HepG2 (cell line): ENCODE results near the gene ALDH18A1. TPM values are rescaled to one million over a fixed set of nuclear protein-coding genes. Genes with fewer than 3 reads are reported as not detected.

Experiments
- ATAC-seq: fragments of 200-7000 bp; cut with Tn5 transposase; 3 replicates; pipeline ENCODE4 v1.9.1; 2020; ENCODE audit warnings: mild to moderate bottlenecking, moderate library complexity
- BruUV-seq: library from RNA; stranded (reverse); fragments of 400-500 nt; replicated peaks from 2 replicates; lab custom pipeline; 2021; lab: Mats Ljungman, UMichigan
- CTCF ChIA-PET: fragments of 300-600 bp; formaldehyde crosslinking; extraction: SDS; loops from one replicate; lab custom pipeline; 2021; ENCODE audit warnings: low total read pairs, inconsistent platforms, low intra/inter-chr PET ratio; lab: Yijun Ruan, JAX
- POLR2A ChIA-PET: fragments of 350-600 bp; sonication (Branson Sonifier 250); formaldehyde crosslinking; loops from one replicate; lab custom pipeline; 2020; ENCODE audit warnings: antibody characterized with exemption, inconsistent platforms; lab: Yijun Ruan, JAX
- DNase-seq: peaks from one replicate; pipeline ENCODE4 v3.0.0-alpha.2; 2015; ENCODE audit warnings: low spot score
- FAIRE-seq: peaks from 3 replicates; lab custom pipeline; 2011; peaks lifted over from hg19 to GRCh38; lab: Jason Lieb, UNC
- H2AFZ ChIP-seq: one replicate; pipeline ENCODE4 v1.6.1; 2011; ENCODE audit warnings: low read length, inconsistent platforms
- H3K27ac ChIP-seq: fragments of 300-600 bp; 3 replicates; pipeline ENCODE4 v1.8.0; 2011; ENCODE audit warnings: mixed run types, mild to moderate bottlenecking, mixed read lengths, low read length, inconsistent platforms; ENCODE audit not compliant: insufficient read depth; ENCODE audit errors: extremely low read length
- H3K27me3 ChIP-seq, 2 experiments: fragments of 200-600 bp in 1 of 2; 2 replicates in 1 of 2; 3 replicates in 1 of 2; pipeline versions ENCODE4 v1.6.0 to v1.8.0; 2011; ENCODE audit warnings: low read length in 2 of 2, mild to moderate bottlenecking in 2 of 2, moderate library complexity in 2 of 2, inconsistent platforms in 1 of 2; ENCODE audit not compliant: insufficient read depth in 2 of 2, control insufficient read depth in 1 of 2
- H3K36me3 ChIP-seq, 2 experiments: fragments of 200-600 bp in 1 of 2; replicated peaks in 1 of 2; 2 replicates in 1 of 2; 3 replicates in 1 of 2; pipeline versions ENCODE4 v1.5.1 to v1.8.0; 2011; ENCODE audit warnings: low read length in 2 of 2, inconsistent platforms in 1 of 2; ENCODE audit not compliant: insufficient read depth in 2 of 2, control insufficient read depth in 1 of 2
- H3K4me1 ChIP-seq: 2 replicates; pipeline ENCODE4 v1.5.1; 2012; ENCODE audit warnings: low read length, inconsistent platforms; ENCODE audit not compliant: insufficient read depth
- H3K4me2 ChIP-seq: 2 replicates; pipeline ENCODE4 v1.6.0; 2011; ENCODE audit warnings: low read depth, low read length, inconsistent platforms
- H3K4me3 ChIP-seq, 3 experiments: fragments of 200-600 bp in 1 of 3; sonication (generic), shearing (Covaris generic) in 1 of 3; replicated peaks in 1 of 3; 2 replicates each; pipeline ENCODE4 v1.5.1; 2011 to 2016; ENCODE audit warnings: low read length in 3 of 3, inconsistent platforms in 2 of 3, low read depth in 2 of 3, mild to moderate bottlenecking in 2 of 3, control low read depth in 1 of 3, mixed read lengths in 1 of 3; ENCODE audit not compliant: insufficient read depth in 1 of 3
- H3K79me2 ChIP-seq: one replicate; pipeline ENCODE4 v1.6.1; 2011; ENCODE audit warnings: low read length, inconsistent platforms; ENCODE audit not compliant: insufficient read depth
- H3K9ac ChIP-seq: 2 replicates; pipeline ENCODE4 v1.6.0; 2011; ENCODE audit warnings: mild to moderate bottlenecking, low read depth, low read length, inconsistent platforms; ENCODE audit not compliant: insufficient read depth
- H3K9me3 ChIP-seq: 2 replicates; pipeline ENCODE4 v1.5.1; 2012; ENCODE audit warnings: mild to moderate bottlenecking, low read length
- H4K20me1 ChIP-seq: 2 replicates; pipeline ENCODE4 v1.6.0; 2011; ENCODE audit warnings: inconsistent platforms, mild to moderate bottlenecking, low read length, moderate library complexity; ENCODE audit not compliant: insufficient read depth
- ASH2L ChIP-seq: fragments of 300-600, 200-600 bp; sonication (generic); IDR thresholded peaks from 2 replicates; pipeline ENCODE4 v1.7.0; 2017; ENCODE audit warnings: low read depth, mild to moderate bottlenecking, moderate library complexity, mixed read lengths, low read length; ENCODE audit not compliant: insufficient read length
- CHCHD3 ChIP-seq: sonication (generic); formaldehyde crosslinking; IDR thresholded peaks from 2 replicates; pipeline ENCODE4 v1.8.0; 2022; ENCODE audit warnings: mild to moderate bottlenecking, missing genetic modification reagents, moderate library complexity
- HNRNPH1 ChIP-seq: fragments of 200-400 bp; formaldehyde crosslinking; optimal IDR thresholded peaks from 2 replicates; pipeline ENCODE3; 2017; ENCODE audit warnings: mild to moderate bottlenecking, low read depth, low read length
- MED13 ChIP-seq: sonication (generic); formaldehyde crosslinking; IDR thresholded peaks from 2 replicates; pipeline ENCODE4 v1.5.0; 2020; ENCODE audit warnings: missing genetic modification reagents
- RBAK ChIP-seq: sonication (generic); formaldehyde crosslinking; IDR thresholded peaks from 2 replicates; pipeline ENCODE4 v1.5.1; 2020; ENCODE audit warnings: mild to moderate bottlenecking, missing genetic modification reagents
- ZC3H4 ChIP-seq: sonication (generic); formaldehyde crosslinking; IDR thresholded peaks from 2 replicates; pipeline ENCODE4 v1.4.0; 2020; ENCODE audit warnings: missing genetic modification reagents, borderline replicate concordance
- ZNF552 ChIP-seq: sonication (generic); formaldehyde crosslinking; IDR thresholded peaks from 2 replicates; pipeline ENCODE4 v1.9.0; 2022; ENCODE audit warnings: missing genetic modification reagents, mild to moderate bottlenecking, borderline replicate concordance
- ZNF883 ChIP-seq: sonication (generic); formaldehyde crosslinking; IDR thresholded peaks from 2 replicates; pipeline ENCODE4 v1.5.1; 2020; ENCODE audit warnings: mild to moderate bottlenecking, missing genetic modification reagents; ENCODE audit errors: not compliant biosample characterization
- WGBS: methylation state at CpG from one replicate; pipeline ENCODE4 v1.1.6; 2017; ENCODE audit warnings: low lambda C conversion rate; 5-methylcytosine and 5-hydroxymethylcytosine counted together
- in situ Hi-C: cut with HindIII; loops from 2 replicates; pipeline ENCODE4 v1.10.0; 2017; ENCODE audit warnings: low pct_unique_long_range_greater_than_20kb; ENCODE audit not compliant: extremely low pct_ligation_motif_present
- intact Hi-C: fragments of 100-400 bp; cut with micrococcal nuclease; formaldehyde crosslinking; loops from one replicate; pipeline ENCODE4 v1.10.0; 2022; ENCODE audit not compliant: unreplicated experiment
- polyA plus RNA-seq, 8 experiments: library from polyadenylated mRNA; depleted of rRNA in 3 of 8; stranded (reverse) in 7 of 8; unstranded in 1 of 8; fragments of >200 nt; fragmentation: Illumina TruSeq in 4 of 8; extraction: Trizol in 4 of 8; gene quantifications; 2 replicates each; pipeline versions ENCODE4 v1.2.1 to v1.2.3, GENCODE V29; 2011 to 2016; ENCODE audit warnings: low read depth in 4 of 8, missing spikeins in 1 of 8, mixed read lengths in 1 of 8; ENCODE audit not compliant: insufficient read depth in 1 of 8
- total RNA-seq, 5 experiments: library from RNA; depleted of rRNA; stranded (reverse); fragments of >200 nt; fragmentation: Illumina TruSeq; extraction: Trizol; gene quantifications; 2 replicates each; pipeline ENCODE4 v1.2.3, GENCODE V29; 2016; ENCODE audit warnings: low read depth in 1 of 5
- TF ChIP-seq, protein P1 (sequence below): sonication (generic); formaldehyde crosslinking; IDR thresholded peaks from 2 replicates; pipeline ENCODE4 v1.4.0; 2020; ENCODE audit warnings: mild to moderate bottlenecking, missing genetic modification reagents
- TF ChIP-seq, protein P2 (sequence below): sonication (generic); formaldehyde crosslinking; IDR thresholded peaks from 2 replicates; pipeline ENCODE4 v1.4.0; 2020; ENCODE audit warnings: missing genetic modification reagents, borderline replicate concordance
- TF ChIP-seq, protein P3 (sequence below): sonication (generic); formaldehyde crosslinking; IDR thresholded peaks from 2 replicates; pipeline ENCODE4 v1.8.1; 2023; ENCODE audit warnings: mild to moderate bottlenecking, moderate library complexity, missing genetic modification reagents
- TF ChIP-seq, protein P4 (sequence below), 2 experiments: IDR thresholded peaks; 2 replicates each; pipeline ENCODE4 v1.6.1; 2011 to 2012; ENCODE audit warnings: low read length in 2 of 2, borderline replicate concordance in 1 of 2, low read depth in 1 of 2, mild to moderate bottlenecking in 1 of 2, moderate library complexity in 1 of 2

The ALDH18A1 gene
- total and polyA plus RNA-seq, 2 of the 13 experiments (the other 11 are each of a cell fraction or from before 2014, with no cell fraction given) = 180 to 263 TPM

DNA sequence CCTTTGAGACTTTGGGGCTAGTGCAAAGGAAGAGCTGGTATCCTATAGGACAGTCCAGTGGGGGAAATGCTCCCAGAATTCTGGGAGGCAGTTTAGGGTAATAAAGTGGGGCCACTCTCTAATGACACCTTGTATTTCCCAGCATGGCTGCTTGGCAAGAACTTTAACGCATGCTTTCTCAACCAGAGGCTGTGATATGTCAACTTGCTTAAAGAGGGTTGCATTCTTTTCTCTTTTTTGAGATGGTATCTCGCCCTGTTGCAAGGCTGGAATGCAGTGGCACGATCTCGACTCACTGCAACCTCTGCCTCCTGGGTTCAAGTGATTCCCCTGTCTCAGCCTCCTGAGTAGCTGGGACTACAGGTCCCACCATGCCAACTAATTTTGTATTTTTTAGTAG lies 38.4 kb downstream of the ALDH18A1 start:
- CTCF ChIA-PET = no interaction called here
- intact Hi-C loops = no loop called here
- no TSS peak for BruUV-seq
- WGBS = 99% methylated on average over 4 of the region's 4 CpGs
- Histone ChIP-seq H2AFZ (no peak overlapping the region), H3K9me3 (no peaks in the 10 kb centered on the region), H3K4me3 (no peak overlapping the region), H3K27ac (no peak overlapping the region), H3K4me1 (peaks cover 24% of the 10 kb centered on the region), H3K27me3 (no peaks in the 10 kb centered on the region), H3K4me2 (no peak overlapping the region), H3K9ac (no peak overlapping the region), H4K20me1 (0 out of 2 replicates have a peak, but pooled peaks cover 3% of the 10 kb centered on the region), H3K36me3 (peaks cover 34 to 71% of the 10 kb centered on the region in 2 experiments), H3K79me2 (peaks cover 2% of the 10 kb centered on the region)
- in situ Hi-C loops = loop anchor here (25.0 kb wide), 1 partner anchor 481 kb away; no protein-coding TSS in a partner anchor
- no peak for FAIRE-seq
- ATAC-seq = no peak
- POLR2A ChIA-PET = no interaction called here
- DNase-seq = no peak
- no peak for TF ChIP-seq ZNF883 (CRISPR knock-in tag)
- no peak for TF ChIP-seq ASH2L
- TF ChIP-seq, protein P1, sequence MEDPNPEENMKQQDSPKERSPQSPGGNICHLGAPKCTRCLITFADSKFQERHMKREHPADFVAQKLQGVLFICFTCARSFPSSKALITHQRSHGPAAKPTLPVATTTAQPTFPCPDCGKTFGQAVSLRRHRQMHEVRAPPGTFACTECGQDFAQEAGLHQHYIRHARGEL (CRISPR knock-in tag) = no peak
- TF ChIP-seq ZC3H4 = no peak
- TF ChIP-seq RBAK (CRISPR knock-in tag) = no peak
- TF ChIP-seq, protein P2, sequence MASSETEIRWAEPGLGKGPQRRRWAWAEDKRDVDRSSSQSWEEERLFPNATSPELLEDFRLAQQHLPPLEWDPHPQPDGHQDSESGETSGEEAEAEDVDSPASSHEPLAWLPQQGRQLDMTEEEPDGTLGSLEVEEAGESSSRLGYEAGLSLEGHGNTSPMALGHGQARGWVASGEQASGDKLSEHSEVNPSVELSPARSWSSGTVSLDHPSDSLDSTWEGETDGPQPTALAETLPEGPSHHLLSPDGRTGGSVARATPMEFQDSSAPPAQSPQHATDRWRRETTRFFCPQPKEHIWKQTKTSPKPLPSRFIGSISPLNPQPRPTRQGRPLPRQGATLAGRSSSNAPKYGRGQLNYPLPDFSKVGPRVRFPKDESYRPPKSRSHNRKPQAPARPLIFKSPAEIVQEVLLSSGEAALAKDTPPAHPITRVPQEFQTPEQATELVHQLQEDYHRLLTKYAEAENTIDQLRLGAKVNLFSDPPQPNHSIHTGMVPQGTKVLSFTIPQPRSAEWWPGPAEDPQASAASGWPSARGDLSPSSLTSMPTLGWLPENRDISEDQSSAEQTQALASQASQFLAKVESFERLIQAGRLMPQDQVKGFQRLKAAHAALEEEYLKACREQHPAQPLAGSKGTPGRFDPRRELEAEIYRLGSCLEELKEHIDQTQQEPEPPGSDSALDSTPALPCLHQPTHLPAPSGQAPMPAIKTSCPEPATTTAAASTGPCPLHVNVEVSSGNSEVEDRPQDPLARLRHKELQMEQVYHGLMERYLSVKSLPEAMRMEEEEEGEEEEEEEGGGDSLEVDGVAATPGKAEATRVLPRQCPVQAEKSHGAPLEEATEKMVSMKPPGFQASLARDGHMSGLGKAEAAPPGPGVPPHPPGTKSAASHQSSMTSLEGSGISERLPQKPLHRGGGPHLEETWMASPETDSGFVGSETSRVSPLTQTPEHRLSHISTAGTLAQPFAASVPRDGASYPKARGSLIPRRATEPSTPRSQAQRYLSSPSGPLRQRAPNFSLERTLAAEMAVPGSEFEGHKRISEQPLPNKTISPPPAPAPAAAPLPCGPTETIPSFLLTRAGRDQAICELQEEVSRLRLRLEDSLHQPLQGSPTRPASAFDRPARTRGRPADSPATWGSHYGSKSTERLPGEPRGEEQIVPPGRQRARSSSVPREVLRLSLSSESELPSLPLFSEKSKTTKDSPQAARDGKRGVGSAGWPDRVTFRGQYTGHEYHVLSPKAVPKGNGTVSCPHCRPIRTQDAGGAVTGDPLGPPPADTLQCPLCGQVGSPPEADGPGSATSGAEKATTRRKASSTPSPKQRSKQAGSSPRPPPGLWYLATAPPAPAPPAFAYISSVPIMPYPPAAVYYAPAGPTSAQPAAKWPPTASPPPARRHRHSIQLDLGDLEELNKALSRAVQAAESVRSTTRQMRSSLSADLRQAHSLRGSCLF = no peak
- no peak for TF ChIP-seq HNRNPH1
- TF ChIP-seq, protein P3, sequence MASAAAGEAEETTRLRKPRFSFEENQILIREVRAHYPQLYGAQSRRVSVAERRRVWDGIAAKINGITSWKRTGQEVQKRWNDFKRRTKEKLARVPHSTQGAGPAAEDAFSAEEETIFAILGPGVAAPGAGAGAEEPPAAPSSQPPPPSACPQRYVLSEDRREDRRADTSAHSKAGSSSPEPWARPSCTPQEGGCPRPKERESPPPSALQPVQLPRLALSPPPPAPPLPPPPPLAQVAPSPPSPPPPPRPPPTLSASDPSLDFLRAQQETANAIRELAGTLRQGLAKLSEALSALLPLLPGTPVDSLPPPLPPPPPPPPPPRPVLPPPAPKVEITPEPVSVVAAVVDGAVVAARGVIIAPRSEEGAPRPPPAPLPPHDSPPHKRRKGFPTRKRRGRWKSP (CRISPR knock-in tag) = no peak
- no peak for TF ChIP-seq MED13 (CRISPR knock-in tag)
- no peak for TF ChIP-seq ZNF552 (CRISPR knock-in tag)
- no peak for TF ChIP-seq CHCHD3
- TF ChIP-seq, protein P4, sequence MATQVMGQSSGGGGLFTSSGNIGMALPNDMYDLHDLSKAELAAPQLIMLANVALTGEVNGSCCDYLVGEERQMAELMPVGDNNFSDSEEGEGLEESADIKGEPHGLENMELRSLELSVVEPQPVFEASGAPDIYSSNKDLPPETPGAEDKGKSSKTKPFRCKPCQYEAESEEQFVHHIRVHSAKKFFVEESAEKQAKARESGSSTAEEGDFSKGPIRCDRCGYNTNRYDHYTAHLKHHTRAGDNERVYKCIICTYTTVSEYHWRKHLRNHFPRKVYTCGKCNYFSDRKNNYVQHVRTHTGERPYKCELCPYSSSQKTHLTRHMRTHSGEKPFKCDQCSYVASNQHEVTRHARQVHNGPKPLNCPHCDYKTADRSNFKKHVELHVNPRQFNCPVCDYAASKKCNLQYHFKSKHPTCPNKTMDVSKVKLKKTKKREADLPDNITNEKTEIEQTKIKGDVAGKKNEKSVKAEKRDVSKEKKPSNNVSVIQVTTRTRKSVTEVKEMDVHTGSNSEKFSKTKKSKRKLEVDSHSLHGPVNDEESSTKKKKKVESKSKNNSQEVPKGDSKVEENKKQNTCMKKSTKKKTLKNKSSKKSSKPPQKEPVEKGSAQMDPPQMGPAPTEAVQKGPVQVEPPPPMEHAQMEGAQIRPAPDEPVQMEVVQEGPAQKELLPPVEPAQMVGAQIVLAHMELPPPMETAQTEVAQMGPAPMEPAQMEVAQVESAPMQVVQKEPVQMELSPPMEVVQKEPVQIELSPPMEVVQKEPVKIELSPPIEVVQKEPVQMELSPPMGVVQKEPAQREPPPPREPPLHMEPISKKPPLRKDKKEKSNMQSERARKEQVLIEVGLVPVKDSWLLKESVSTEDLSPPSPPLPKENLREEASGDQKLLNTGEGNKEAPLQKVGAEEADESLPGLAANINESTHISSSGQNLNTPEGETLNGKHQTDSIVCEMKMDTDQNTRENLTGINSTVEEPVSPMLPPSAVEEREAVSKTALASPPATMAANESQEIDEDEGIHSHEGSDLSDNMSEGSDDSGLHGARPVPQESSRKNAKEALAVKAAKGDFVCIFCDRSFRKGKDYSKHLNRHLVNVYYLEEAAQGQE (IDR thresholded peaks at IDR 0.05; ENCODE audit: borderline replicate concordance in 1 of 2, low read depth in 1 of 2, low read length in 2 of 2) = no peak
